ENCODE results near the gene SIVA1.
"Not testable (repeated sequence)": the region's sequence is repeated elsewhere in the genome, so short reads cannot be mapped to it uniquely, and the experiment has no call there.

Gene SIVA1

DNA sequence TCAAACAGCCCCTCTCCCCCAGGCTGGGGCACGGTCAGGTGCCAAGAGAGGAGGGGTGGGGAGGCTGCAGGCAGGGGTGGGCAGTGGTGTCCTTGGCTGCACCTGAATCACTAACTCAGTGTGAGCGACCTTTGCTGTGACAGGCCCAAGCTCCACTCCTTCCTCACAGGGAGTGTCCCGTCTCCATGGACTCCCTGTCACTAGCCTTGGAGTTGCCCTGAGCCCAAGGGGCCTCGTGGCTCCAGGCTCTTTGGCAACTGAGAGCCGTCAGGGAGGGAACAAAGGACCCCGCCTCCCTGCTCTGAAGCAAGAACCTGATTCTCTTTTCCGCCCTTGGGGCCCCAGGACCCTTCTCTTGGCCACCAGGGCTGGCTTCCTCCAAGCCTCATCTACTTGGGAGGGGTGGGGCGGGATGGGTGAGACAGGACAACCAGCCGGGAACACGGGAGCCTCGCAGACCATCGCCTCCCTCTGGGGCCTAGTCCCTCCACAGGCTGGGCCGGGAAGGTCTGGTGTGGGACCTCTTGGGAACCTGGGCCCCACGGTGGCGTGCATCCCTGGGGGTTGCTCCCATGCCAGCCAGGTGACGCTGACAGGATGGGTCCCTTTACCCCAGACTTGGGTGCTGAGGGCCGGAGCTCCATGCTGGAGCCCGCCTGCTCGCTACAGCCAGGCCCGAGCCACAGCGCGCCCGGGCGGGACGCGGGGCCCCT lies 29.9 kb upstream of the SIVA1 start:
- H3K27ac ChIP-seq (ENCODE audit: low read length): no peak overlapping the region
- H3K36me3 ChIP-seq (ENCODE audit: control insufficient read depth, low read depth, low read length): no peaks in the 10 kb centered on the region
- no peaks in the 10 kb centered on the region for H3K27me3 ChIP-seq (ENCODE audit: control insufficient read depth, insufficient read depth, low read length)
- H3K9ac ChIP-seq (ENCODE audit: low read length): no peak overlapping the region
- no peak overlapping the region for H3K4me3 ChIP-seq (ENCODE audit: low read length)
- no peaks in the 10 kb centered on the region for H3K9me3 ChIP-seq (ENCODE audit: control insufficient read depth, low read depth, low read length)
- peaks cover 4% of the 10 kb centered on the region for H3K4me1 ChIP-seq (ENCODE audit: control insufficient read depth, low read depth, low read length)

DNA sequence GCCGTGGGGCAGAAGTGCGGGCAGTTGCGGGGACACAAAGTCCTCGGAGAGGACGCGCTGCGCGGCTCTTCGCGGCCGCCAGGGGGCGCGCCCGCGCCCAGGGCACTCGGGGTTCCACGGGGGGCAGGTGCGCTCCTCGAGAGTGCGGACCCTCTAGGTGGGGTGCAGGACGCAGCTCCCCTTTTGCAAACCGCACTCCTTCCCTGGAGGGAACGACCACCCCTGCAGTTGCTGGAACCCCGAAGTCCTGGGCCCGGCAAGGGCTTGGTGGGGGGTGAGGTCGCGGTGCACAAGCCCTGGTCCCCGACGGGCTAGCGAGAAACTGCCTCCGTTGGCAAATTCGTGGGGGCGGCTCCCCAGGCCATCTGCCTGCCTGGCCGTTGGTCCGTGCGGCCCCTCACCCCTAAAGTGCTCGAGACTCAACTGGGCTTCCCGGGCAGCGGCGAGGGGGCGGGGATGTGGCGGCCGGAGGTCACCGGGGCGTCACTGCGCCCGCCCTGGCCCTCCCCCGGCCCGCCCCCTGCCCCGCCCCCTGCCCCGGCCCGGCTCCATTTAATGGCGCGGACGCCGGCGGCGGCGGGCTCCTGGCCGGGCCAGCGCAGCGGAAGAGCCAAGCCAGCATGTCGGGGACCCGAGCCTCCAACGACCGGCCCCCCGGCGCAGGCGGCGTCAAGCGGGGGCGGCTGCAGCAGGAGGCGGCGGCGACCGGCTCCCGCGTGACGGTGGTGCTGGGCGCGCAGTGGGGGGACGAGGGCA lies 29.1 kb upstream of the SIVA1 start, which contains the start of gene ADSS1:
ADSS1 (plus strand) TSS at position 579 of the 756 bp plus-strand sequence; CDS start at position 621, 42 bp downstream.
- Histone ChIP-seq H3K9ac (ENCODE audit: low read length) (no peak within 1 kb of the TSS), H3K4me1 (ENCODE audit: control insufficient read depth, low read depth, low read length) (peaks cover 4% of the 10 kb centered on the region), H3K27ac (ENCODE audit: low read length) (no peak within 1 kb of the TSS)

GRCh38 chr14:104724407-104724980 lies 28.5 kb upstream of the SIVA1 start:
- no peaks in the 10 kb centered on the region for H3K36me3 ChIP-seq (ENCODE audit: control insufficient read depth, low read depth, low read length)
- H3K27ac ChIP-seq (ENCODE audit: low read length): no peak overlapping the region
- no peak overlapping the region for H3K9ac ChIP-seq (ENCODE audit: low read length)
- no peaks in the 10 kb centered on the region for H3K27me3 ChIP-seq (ENCODE audit: control insufficient read depth, insufficient read depth, low read length)
- H3K9me3 ChIP-seq (ENCODE audit: control insufficient read depth, low read depth, low read length): no peaks in the 10 kb centered on the region
- H3K4me1 ChIP-seq (ENCODE audit: control insufficient read depth, low read depth, low read length): peaks cover 4% of the 10 kb centered on the region
- peak overlapping the region; percentile 62 for H3K4me3 ChIP-seq (ENCODE audit: low read length)

More for the DNA sequence above, 29.1 kb upstream of the SIVA1 start, which contains the start of gene ADSS1:
- Histone ChIP-seq H3K9me3 (ENCODE audit: control insufficient read depth, low read depth, low read length) (no peaks in the 10 kb centered on the region), H3K4me3 (ENCODE audit: low read length) (peak within 1 kb of the TSS; percentile 62), H3K27me3 (ENCODE audit: control insufficient read depth, insufficient read depth, low read length) (no peaks in the 10 kb centered on the region), H3K36me3 (ENCODE audit: control insufficient read depth, low read depth, low read length) (no peaks in the 10 kb centered on the region)

- Histone ChIP-seq H3K9ac (ENCODE audit: low read length) (no peak overlapping the region), H3K27ac (ENCODE audit: low read length) (no peak overlapping the region), H3K27me3 (ENCODE audit: control insufficient read depth, insufficient read depth, low read length) (no peaks in the 10 kb centered on the region), H3K4me1 (ENCODE audit: control insufficient read depth, low read depth, low read length) (peaks cover 4% of the 10 kb centered on the region), H3K4me3 (ENCODE audit: low read length) (peak overlapping the region; percentile 62), H3K9me3 (ENCODE audit: control insufficient read depth, low read depth, low read length) (no peaks in the 10 kb centered on the region), H3K36me3 (ENCODE audit: control insufficient read depth, low read depth, low read length) (no peaks in the 10 kb centered on the region)
Measured at GRCh38 chr14:104724981-104725771, 27.8 kb upstream of the SIVA1 start.

DNA sequence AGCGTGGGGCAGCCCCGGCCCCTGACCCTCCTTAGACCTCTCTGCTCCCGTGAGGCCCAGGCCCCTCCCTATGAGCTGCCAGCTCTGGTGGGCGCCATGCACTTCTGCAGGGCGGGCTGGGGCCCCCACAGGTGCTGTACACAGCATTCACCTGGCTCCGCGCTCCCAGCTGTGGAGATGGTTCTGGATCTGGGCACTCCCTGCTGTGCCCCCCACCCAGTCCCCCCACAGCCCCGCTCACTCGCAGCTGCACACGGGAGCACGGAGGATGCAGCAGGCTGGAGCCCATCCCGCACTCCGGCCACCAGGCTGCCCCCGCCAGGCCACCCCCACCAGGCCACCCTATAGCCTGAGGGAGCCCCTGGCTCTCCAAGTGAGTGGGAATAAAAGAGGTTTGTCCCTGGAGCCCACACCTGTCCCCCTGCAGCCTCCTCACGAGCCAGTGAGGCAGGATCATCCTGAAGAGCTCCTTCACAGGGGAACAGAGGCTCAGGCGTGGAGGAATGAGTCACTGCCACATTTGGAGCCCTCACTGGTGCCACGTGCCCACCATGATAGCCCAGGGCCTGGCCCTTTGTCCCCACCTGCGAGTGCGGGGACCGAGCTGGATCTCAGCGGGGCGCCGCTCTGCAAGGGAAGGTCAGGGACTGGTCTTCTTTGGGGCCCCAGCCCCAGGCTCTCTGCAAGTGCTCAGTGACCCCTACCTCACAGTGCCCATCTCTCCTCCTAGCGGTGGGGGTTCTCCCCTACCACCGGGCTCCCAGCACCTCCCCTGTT lies 27.0 kb upstream of the SIVA1 start:
- Histone ChIP-seq H3K9ac (ENCODE audit: low read length) (no peak overlapping the region), H3K27ac (ENCODE audit: low read length) (no peak overlapping the region), H3K4me3 (ENCODE audit: low read length) (no peak overlapping the region), H3K36me3 (ENCODE audit: control insufficient read depth, low read depth, low read length) (no peaks in the 10 kb centered on the region), H3K4me1 (ENCODE audit: control insufficient read depth, low read depth, low read length) (peaks cover 4% of the 10 kb centered on the region), H3K9me3 (ENCODE audit: control insufficient read depth, low read depth, low read length) (no peaks in the 10 kb centered on the region), H3K27me3 (ENCODE audit: control insufficient read depth, insufficient read depth, low read length) (no peaks in the 10 kb centered on the region)

DNA sequence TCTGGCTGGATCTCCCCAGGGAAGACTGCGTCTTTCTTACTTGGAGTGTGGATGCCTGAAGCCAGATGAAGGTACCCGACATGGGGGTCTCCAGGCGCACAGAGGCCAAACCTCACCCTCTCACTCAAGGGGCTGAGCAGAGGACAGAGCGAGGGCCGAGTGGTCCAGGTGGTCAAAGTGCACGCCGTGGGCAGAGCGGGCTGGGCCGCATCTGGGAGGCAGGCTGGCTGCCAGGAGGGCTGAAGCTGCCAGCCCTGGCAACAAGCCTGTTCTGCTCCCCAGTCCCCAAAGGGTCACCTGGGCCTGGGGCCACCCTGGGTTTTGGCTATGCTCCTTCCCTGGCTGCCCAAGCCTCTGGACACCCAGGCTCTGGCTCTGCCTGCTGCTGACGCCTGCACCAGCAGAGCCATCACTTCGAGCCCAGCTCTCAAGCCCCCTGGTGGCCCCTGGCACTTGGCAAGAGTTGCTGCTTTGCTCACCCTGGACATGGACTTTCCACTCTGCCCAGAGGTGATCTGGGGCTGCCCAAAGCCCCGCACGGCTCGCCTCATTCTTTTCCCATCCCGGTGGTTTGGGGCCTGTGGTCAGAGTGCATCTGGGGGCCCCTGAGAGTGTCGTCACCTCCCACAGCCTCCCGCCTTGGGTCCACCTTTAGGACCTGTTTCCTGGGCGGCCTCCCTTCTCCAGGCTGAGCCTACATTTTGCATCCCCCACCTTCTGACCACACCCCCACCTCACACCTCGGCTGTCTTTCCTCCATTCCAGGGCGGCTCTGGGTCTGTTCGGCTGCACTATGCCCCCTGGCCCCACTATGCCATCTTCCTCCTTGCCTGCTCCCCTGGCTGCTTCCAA lies 26.1 kb upstream of the SIVA1 start:
- no peaks in the 10 kb centered on the region for H3K27me3 ChIP-seq (ENCODE audit: control insufficient read depth, insufficient read depth, low read length)
- peaks cover 4% of the 10 kb centered on the region for H3K4me1 ChIP-seq (ENCODE audit: control insufficient read depth, low read depth, low read length)
- no peaks in the 10 kb centered on the region for H3K36me3 ChIP-seq (ENCODE audit: control insufficient read depth, low read depth, low read length)
- no peak overlapping the region for H3K4me3 ChIP-seq (ENCODE audit: low read length)
- no peak overlapping the region for H3K9ac ChIP-seq (ENCODE audit: low read length)
- no peaks in the 10 kb centered on the region for H3K9me3 ChIP-seq (ENCODE audit: control insufficient read depth, low read depth, low read length)
- H3K27ac ChIP-seq (ENCODE audit: low read length): no peak overlapping the region

DNA sequence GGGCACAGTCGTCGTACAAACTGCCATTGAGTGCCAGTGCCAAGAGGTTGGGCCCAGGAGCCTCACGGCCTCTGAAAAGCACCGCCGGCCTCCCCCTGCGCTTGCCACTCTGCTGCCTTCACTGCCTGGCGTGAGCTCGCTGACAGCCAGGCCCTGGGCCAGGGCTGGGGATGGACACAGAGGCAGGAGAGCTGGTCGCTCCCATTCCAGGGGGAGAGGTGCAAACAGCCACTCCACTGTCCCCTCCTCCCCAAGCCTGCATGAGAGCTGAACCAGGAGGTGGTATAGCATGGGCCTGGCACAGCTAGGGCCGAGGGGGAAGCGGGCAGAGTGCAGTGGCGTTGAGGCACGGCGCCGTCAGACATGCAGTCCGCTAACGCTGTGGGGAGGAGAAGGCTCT lies 24.3 kb upstream of the SIVA1 start:
- Histone ChIP-seq H3K36me3 (ENCODE audit: control insufficient read depth, low read depth, low read length) (no peaks in the 10 kb centered on the region), H3K9me3 (ENCODE audit: control insufficient read depth, low read depth, low read length) (no peaks in the 10 kb centered on the region), H3K4me1 (ENCODE audit: control insufficient read depth, low read depth, low read length) (peaks cover 4% of the 10 kb centered on the region), H3K4me3 (ENCODE audit: low read length) (no peak overlapping the region), H3K27me3 (ENCODE audit: control insufficient read depth, insufficient read depth, low read length) (no peaks in the 10 kb centered on the region), H3K27ac (ENCODE audit: low read length) (no peak overlapping the region), H3K9ac (ENCODE audit: low read length) (no peak overlapping the region)

GRCh38 chr14:104729176-104729834 lies 23.6 kb upstream of the SIVA1 start:
- H3K27me3 ChIP-seq (ENCODE audit: control insufficient read depth, insufficient read depth, low read length); H3K36me3 ChIP-seq (ENCODE audit: control insufficient read depth, low read depth, low read length); H3K4me1 ChIP-seq (ENCODE audit: control insufficient read depth, low read depth, low read length); H3K27ac ChIP-seq (ENCODE audit: low read length); H3K9me3 ChIP-seq (ENCODE audit: control insufficient read depth, low read depth, low read length); H3K9ac ChIP-seq (ENCODE audit: low read length); H3K4me3 ChIP-seq (ENCODE audit: low read length): not testable (repeated sequence)

DNA sequence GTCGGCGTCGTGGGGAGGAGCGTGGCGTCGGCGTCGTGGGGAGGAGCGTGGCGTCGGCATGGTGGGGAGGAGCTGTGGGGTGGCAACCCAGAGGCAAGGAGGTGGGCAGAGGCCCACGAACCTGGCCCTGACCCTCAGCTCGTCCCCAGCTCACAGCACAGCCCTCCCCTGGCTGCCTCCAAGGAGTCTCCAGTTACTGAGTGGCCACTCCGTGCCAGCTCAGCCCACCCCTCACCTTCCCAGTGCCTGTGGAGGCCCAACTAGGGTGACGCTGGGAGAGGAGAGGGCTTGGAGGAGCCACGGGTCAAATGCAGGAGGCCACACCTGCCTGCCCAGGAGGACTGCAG lies 23.1 kb upstream of the SIVA1 start:
- Histone ChIP-seq H3K27me3 (ENCODE audit: control insufficient read depth, insufficient read depth, low read length) (no peaks in the 10 kb centered on the region), H3K9me3 (ENCODE audit: control insufficient read depth, low read depth, low read length) (no peaks in the 10 kb centered on the region), H3K4me1 (ENCODE audit: control insufficient read depth, low read depth, low read length) (no peaks in the 10 kb centered on the region), H3K4me3 (ENCODE audit: low read length) (no peak overlapping the region), H3K36me3 (ENCODE audit: control insufficient read depth, low read depth, low read length) (no peaks in the 10 kb centered on the region), H3K27ac (ENCODE audit: low read length) (no peak overlapping the region), H3K9ac (ENCODE audit: low read length) (no peak overlapping the region)

GRCh38 chr14:104730487-104730886 lies 22.5 kb upstream of the SIVA1 start:
- Histone ChIP-seq H3K27ac (ENCODE audit: low read length) (no peak overlapping the region), H3K9me3 (ENCODE audit: control insufficient read depth, low read depth, low read length) (no peaks in the 10 kb centered on the region), H3K4me3 (ENCODE audit: low read length) (no peak overlapping the region), H3K9ac (ENCODE audit: low read length) (no peak overlapping the region), H3K36me3 (ENCODE audit: control insufficient read depth, low read depth, low read length) (no peaks in the 10 kb centered on the region), H3K4me1 (ENCODE audit: control insufficient read depth, low read depth, low read length) (no peaks in the 10 kb centered on the region), H3K27me3 (ENCODE audit: control insufficient read depth, insufficient read depth, low read length) (no peaks in the 10 kb centered on the region)
